Calu3 (cell line): ENCODE results near the gene CBFA2T3. TPM values are rescaled to one million over a fixed set of nuclear protein-coding genes. Genes with fewer than 3 reads are reported as not detected.
A peak's percentile ranks its signal among the peaks of the same experiment; 100 is the strongest.

Experiments used
- BruUV-seq: library from RNA; stranded (reverse); fragments of 400-500 nt; replicated peaks from 2 replicates; lab custom pipeline; 2021; lab: Mats Ljungman, UMichigan
- CTCF ChIA-PET: fragments of 300-600 bp; sonication (Branson Sonifier 250); formaldehyde crosslinking; loops from one replicate; lab custom pipeline; 2022; ENCODE audit warnings: antibody characterized with exemption; lab: Charles Lee
- DNase-seq: peaks from one replicate; pipeline ENCODE4 v3.0.0; 2022
- H3K27ac Mint-ChIP-seq: one replicate; pipeline ENCODE4 v1.8.0; 2022; ENCODE audit warnings: mixed read lengths; ENCODE audit not compliant: unreplicated experiment
- H3K27me3 Mint-ChIP-seq: one replicate; pipeline ENCODE4 v1.8.0; 2022; ENCODE audit warnings: mixed read lengths; ENCODE audit not compliant: unreplicated experiment
- H3K36me3 Mint-ChIP-seq: one replicate; pipeline ENCODE4 v1.8.0; 2022; ENCODE audit warnings: mild to moderate bottlenecking, moderate library complexity, mixed read lengths; ENCODE audit not compliant: insufficient read depth, unreplicated experiment
- H3K4me1 Mint-ChIP-seq: one replicate; pipeline ENCODE4 v1.8.0; 2022; ENCODE audit warnings: mild to moderate bottlenecking, low read depth, mixed read lengths; ENCODE audit not compliant: unreplicated experiment
- H3K4me3 Mint-ChIP-seq: one replicate; pipeline ENCODE4 v1.8.0; 2022; ENCODE audit warnings: mild to moderate bottlenecking, low read depth, moderate library complexity, mixed read lengths; ENCODE audit not compliant: unreplicated experiment
- H3K9me3 Mint-ChIP-seq: one replicate; pipeline ENCODE4 v1.8.0; 2022; ENCODE audit warnings: low read depth, mixed read lengths; ENCODE audit not compliant: unreplicated experiment
- intact Hi-C: fragments of 100-400 bp; cut with micrococcal nuclease; formaldehyde crosslinking; loops from one replicate; pipeline ENCODE4 v1.10.0; 2022; ENCODE audit not compliant: unreplicated experiment
- total RNA-seq: library from RNA; stranded (reverse); gene quantifications from 2 replicates; pipeline ENCODE4 v1.2.3, GENCODE V29; 2022
- TF ChIP-seq, protein P1 (sequence below): fragments of 200-600 bp; IDR thresholded peaks from one replicate; pipeline ENCODE4 v1.8.0; 2022; ENCODE audit warnings: antibody characterized with exemption; ENCODE audit not compliant: unreplicated experiment

The CBFA2T3 gene
- total RNA-seq, 1 experiment from 2014 or later: not detected

DNA sequence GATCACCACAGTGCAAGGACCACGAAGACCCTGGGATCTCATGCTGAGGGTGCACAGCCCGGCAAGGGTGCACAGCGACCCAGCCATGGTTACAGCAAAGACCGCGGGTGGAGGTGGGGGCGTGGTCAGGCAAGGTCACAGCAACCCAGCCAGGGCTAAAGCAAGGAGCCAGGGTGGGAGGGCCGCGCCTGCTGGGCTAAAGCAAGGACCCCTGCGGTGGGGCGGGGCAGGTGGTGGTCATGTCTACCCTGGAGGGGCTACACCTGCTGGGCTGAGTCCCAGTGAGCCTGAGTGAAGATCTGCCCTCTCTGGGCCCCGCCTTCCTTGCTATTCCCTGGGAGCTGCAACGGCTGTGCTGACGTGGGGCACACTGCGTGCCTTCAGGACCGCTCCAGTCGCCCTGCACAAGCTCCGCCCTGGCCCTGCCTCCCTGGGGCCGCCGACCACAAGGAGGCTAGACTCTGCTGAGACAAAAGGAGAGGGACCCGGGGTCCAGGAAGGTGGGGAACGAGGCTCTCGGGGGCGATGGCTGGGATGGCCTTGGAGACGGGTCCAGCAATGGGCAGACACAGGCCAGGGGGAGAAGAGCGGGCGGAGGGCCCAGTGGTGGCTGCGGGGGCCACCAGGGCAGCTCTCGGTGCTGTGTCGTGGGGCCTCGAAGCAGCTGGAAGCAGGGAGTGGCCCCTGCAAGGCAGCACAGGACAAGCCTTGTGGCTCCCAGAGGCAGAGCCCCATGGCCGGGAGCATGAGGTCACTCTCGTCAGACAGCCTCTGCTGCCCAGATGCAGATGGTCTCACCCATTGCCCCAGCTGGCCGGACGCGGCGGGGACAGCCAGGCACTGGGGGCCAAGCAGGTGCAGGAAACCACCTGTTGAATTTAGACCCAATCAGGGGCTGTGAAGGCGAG, 52.8 kb downstream of the CBFA2T3 start:
- TF ChIP-seq, protein P1, sequence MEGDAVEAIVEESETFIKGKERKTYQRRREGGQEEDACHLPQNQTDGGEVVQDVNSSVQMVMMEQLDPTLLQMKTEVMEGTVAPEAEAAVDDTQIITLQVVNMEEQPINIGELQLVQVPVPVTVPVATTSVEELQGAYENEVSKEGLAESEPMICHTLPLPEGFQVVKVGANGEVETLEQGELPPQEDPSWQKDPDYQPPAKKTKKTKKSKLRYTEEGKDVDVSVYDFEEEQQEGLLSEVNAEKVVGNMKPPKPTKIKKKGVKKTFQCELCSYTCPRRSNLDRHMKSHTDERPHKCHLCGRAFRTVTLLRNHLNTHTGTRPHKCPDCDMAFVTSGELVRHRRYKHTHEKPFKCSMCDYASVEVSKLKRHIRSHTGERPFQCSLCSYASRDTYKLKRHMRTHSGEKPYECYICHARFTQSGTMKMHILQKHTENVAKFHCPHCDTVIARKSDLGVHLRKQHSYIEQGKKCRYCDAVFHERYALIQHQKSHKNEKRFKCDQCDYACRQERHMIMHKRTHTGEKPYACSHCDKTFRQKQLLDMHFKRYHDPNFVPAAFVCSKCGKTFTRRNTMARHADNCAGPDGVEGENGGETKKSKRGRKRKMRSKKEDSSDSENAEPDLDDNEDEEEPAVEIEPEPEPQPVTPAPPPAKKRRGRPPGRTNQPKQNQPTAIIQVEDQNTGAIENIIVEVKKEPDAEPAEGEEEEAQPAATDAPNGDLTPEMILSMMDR: no peak
- BruUV-seq: no TSS peak
- intact Hi-C loops: no loop called here
- Mint-ChIP-seq H3K9me3 (no peaks in the 10 kb centered on the region), H3K4me1 (peaks cover 18% of the 10 kb centered on the region), H3K4me3 (no peak overlapping the region), H3K27ac (no peak overlapping the region), H3K36me3 (peaks cover 4% of the 10 kb centered on the region), H3K27me3 (peaks cover 12% of the 10 kb centered on the region)
- no peak for DNase-seq
- CTCF ChIA-PET: interaction anchor here (0.6 kb wide), 1 partner anchor 7 kb away, joined by 7 read pairs; no protein-coding TSS in a partner anchor

DNA sequence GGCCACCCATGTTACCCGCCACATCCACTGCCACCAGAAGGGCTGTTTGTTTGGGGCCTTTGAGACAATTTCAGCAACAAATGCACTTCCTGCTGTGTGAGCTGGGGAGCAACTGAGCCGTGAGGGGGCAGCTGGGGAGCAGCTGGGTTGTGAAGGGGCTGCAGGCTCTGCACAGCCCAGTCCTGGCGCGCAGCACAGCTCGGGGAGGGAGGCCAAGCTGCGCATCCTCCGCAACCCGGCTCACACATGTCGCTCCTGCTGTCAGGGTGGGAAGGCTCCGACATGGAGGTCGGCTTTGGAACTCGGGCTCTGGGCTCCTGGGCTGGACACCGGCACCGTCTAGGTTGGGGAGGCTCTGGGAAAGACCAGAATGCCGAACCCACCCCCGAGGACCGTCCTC, 53.6 kb downstream of the CBFA2T3 start:
- intact Hi-C loops: no loop called here
- Mint-ChIP-seq H3K27ac (no peak overlapping the region), H3K27me3 (peaks cover 12% of the 10 kb centered on the region), H3K4me1 (peaks cover 24% of the 10 kb centered on the region), H3K36me3 (peaks cover 4% of the 10 kb centered on the region), H3K4me3 (no peak overlapping the region), H3K9me3 (peaks cover 3% of the 10 kb centered on the region)
- TF ChIP-seq, protein P1: no peak
- CTCF ChIA-PET: interaction anchor here (0.6 kb wide), 1 partner anchor 8 kb away, joined by 7 read pairs; no protein-coding TSS in a partner anchor
- DNase-seq: no peak
- no TSS peak for BruUV-seq

DNA sequence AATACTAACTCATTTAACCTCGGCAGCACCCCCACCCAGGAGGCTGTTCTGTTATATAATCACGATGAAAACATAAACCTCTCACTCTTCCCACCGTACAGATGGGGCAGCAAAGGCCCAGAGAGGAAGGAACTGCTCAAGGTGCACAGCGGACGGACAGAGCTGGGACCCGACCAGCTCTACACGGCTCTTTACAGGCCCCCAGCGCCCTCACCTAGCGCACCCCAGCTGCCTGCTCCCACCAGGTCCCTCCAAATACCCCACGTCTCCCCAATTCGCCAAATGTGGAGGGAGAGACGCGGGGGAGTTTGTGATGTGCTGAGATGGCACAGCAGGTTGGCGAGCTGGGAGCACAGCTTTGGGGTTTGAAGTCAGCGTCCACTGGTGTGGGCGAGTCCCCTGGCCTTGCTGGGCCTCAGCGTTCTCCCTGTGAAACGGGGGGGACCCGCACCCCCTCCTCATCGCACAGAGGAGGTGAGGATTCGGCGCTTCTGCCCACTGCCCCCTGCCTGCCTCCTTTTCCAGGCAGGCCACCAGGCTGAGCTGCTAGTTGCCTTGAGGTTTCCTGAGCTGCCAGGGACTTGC, 54.1 kb downstream of the CBFA2T3 start:
- H3K36me3 Mint-ChIP-seq: peaks cover 4% of the 10 kb centered on the region
- CTCF ChIA-PET: no interaction called here
- H3K4me1 Mint-ChIP-seq: peaks cover 24% of the 10 kb centered on the region
- H3K27ac Mint-ChIP-seq: no peak overlapping the region
- intact Hi-C loops: no loop called here
- H3K9me3 Mint-ChIP-seq: peaks cover 3% of the 10 kb centered on the region
- DNase-seq: no peak
- TF ChIP-seq, protein P1: no peak
- H3K4me3 Mint-ChIP-seq: no peak overlapping the region
- H3K27me3 Mint-ChIP-seq: peaks cover 12% of the 10 kb centered on the region
- BruUV-seq: no TSS peak

DNA sequence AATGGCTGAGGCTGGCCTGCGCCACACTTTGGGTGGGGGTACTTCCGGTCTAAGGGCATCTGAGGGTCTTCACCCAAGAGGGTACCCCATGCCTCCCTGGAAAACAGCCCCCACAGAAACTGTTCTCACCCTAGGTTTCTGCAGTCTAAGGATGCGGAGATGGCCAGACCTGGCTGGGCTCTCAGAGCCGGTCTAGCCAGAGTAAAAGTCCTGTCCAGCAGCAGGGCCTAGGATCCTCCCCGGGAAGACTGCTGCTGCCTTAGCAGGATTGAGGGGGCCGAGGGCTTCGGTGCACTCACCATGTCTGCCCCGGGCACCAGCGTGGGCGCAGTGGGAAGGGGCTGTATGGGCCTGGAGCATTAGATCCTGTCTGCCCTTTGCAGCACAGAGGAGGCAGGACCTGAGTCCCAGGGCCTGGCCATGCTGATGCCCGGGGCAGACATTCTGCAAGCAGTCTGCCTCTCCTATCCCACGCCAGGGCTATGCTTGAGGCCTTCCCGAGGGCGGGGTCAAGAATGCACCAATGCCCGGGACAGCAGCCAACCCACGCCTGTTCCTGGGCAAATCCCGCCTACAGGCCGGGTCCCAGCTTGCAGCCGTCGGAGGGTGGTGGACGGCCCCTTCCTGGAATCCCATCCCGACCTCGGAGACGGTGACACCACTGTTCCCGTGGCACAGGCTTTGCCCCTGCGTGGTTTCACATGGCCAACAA, 54.7 kb downstream of the CBFA2T3 start:
- Mint-ChIP-seq H3K4me1 (peaks cover 24% of the 10 kb centered on the region), H3K9me3 (peaks cover 3% of the 10 kb centered on the region), H3K36me3 (peaks cover 9% of the 10 kb centered on the region), H3K27me3 (peaks cover 15% of the 10 kb centered on the region), H3K4me3 (no peak overlapping the region), H3K27ac (no peak overlapping the region)
- peak; percentile 50 for DNase-seq
- TF ChIP-seq, protein P1: no peak
- intact Hi-C loops: no loop called here
- CTCF ChIA-PET: no interaction called here
- BruUV-seq: no TSS peak
